HL-60 (cell line): ENCODE results near the gene HPD.
"Not testable (repeated sequence)": the region's sequence is repeated elsewhere in the genome, so short reads cannot be mapped to it uniquely, and the experiment has no call there.

Source experiments
- DNase-seq, 2 experiments: peaks; one replicate each; pipeline ENCODE4 v3.0.0-alpha.2; 2010 to 2020; ENCODE audit warnings: low read depth in 1 of 2, low spot score in 1 of 2
- H3K27ac ChIP-seq: fragments of 250-450 bp; sonication (Bioruptor Pico); replicated peaks from 2 replicates; pipeline ENCODE4 v1.5.1; 2020; ENCODE audit warnings: mild to moderate bottlenecking, moderate library complexity
- H3K27me3 ChIP-seq: fragments of 250-450 bp; sonication (Bioruptor Pico); 2 replicates; pipeline ENCODE4 v1.5.1; 2021; ENCODE audit warnings: mild to moderate bottlenecking, moderate library complexity; ENCODE audit not compliant: insufficient read depth, poor library complexity, severe bottlenecking
- H3K4me3 ChIP-seq: replicated peaks from 2 replicates; pipeline ENCODE4 v1.5.1; 2011; ENCODE audit warnings: mild to moderate bottlenecking, control low read depth, low read length; ENCODE audit not compliant: insufficient read depth
- GABPA ChIP-seq: IDR thresholded peaks from 2 replicates; pipeline ENCODE4 v1.6.1; 2012; ENCODE audit warnings: low read depth
- POLR2AphosphoS5 ChIP-seq: IDR thresholded peaks from 2 replicates; pipeline ENCODE4 v1.6.1; 2012; ENCODE audit warnings: low read depth
- SPI1 ChIP-seq: IDR thresholded peaks from 2 replicates; pipeline ENCODE4 v1.6.1; 2012; ENCODE audit warnings: low read depth, mild to moderate bottlenecking, borderline replicate concordance
- TF ChIP-seq, protein P1 (sequence below): IDR thresholded peaks from one replicate; pipeline ENCODE4 v1.5.1; 2011; ENCODE audit warnings: low read length, control low read depth, inconsistent platforms; ENCODE audit not compliant: insufficient read depth
- TF ChIP-seq, protein P2 (sequence below): IDR thresholded peaks from 2 replicates; pipeline ENCODE4 v1.6.1; 2012; ENCODE audit warnings: low read depth; ENCODE audit not compliant: insufficient replicate concordance

HPD gene

DNA sequence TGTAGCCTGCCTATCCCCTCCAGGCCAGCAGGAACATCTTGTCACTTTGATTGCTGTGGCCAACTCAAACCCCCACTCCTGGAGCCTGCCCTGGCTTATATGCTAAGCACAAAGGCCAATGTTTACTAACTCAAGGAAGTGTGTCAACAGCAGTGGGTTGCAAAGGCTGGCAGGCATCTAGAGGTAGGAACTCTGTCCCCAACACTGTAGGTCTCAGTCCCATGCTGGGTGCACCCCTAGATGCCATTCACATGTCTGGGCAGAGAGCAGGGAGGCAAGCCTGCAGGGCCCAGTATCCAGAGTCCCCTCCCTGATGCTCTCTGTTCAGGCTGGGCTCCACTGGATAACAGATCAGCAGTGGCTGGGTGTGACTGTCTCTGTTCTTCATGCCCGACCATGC lies 1.6 kb upstream of the HPD start:
- H3K27ac ChIP-seq: no peak overlapping the region
- no peak for DNase-seq

DNA sequence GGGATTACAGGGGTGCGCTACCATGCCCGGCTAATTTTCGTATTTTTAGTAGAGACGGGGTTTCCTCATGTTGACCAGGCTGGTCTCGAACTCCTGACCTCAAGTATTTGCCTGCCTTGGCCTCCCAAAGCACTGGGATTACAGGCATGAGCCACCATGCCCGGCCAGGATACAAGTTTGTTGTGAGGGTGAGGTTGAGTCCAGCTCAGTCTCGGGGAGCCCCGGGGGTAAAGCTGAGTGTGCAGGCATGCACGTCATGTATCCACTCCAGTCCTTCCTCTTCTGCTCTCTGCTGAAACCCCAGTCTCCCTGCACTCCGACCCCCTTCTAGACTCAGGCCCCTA lies 369 bp downstream of the HPD start:
- Histone ChIP-seq H3K27ac (no peak overlapping the region), H3K4me3 (no peak overlapping the region), H3K27me3 (no peaks in the 10 kb centered on the region)
- no peak for DNase-seq
- TF ChIP-seq POLR2AphosphoS5 (no peak), GABPA (no peak), SPI1 (no peak)
- TF ChIP-seq, protein P1, sequence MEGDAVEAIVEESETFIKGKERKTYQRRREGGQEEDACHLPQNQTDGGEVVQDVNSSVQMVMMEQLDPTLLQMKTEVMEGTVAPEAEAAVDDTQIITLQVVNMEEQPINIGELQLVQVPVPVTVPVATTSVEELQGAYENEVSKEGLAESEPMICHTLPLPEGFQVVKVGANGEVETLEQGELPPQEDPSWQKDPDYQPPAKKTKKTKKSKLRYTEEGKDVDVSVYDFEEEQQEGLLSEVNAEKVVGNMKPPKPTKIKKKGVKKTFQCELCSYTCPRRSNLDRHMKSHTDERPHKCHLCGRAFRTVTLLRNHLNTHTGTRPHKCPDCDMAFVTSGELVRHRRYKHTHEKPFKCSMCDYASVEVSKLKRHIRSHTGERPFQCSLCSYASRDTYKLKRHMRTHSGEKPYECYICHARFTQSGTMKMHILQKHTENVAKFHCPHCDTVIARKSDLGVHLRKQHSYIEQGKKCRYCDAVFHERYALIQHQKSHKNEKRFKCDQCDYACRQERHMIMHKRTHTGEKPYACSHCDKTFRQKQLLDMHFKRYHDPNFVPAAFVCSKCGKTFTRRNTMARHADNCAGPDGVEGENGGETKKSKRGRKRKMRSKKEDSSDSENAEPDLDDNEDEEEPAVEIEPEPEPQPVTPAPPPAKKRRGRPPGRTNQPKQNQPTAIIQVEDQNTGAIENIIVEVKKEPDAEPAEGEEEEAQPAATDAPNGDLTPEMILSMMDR: no peak
- TF ChIP-seq, protein P2, sequence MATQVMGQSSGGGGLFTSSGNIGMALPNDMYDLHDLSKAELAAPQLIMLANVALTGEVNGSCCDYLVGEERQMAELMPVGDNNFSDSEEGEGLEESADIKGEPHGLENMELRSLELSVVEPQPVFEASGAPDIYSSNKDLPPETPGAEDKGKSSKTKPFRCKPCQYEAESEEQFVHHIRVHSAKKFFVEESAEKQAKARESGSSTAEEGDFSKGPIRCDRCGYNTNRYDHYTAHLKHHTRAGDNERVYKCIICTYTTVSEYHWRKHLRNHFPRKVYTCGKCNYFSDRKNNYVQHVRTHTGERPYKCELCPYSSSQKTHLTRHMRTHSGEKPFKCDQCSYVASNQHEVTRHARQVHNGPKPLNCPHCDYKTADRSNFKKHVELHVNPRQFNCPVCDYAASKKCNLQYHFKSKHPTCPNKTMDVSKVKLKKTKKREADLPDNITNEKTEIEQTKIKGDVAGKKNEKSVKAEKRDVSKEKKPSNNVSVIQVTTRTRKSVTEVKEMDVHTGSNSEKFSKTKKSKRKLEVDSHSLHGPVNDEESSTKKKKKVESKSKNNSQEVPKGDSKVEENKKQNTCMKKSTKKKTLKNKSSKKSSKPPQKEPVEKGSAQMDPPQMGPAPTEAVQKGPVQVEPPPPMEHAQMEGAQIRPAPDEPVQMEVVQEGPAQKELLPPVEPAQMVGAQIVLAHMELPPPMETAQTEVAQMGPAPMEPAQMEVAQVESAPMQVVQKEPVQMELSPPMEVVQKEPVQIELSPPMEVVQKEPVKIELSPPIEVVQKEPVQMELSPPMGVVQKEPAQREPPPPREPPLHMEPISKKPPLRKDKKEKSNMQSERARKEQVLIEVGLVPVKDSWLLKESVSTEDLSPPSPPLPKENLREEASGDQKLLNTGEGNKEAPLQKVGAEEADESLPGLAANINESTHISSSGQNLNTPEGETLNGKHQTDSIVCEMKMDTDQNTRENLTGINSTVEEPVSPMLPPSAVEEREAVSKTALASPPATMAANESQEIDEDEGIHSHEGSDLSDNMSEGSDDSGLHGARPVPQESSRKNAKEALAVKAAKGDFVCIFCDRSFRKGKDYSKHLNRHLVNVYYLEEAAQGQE: no peak

More for the DNA sequence above, 1.6 kb upstream of the HPD start:
- Histone ChIP-seq H3K4me3 (no peak overlapping the region), H3K27me3 (no peaks in the 10 kb centered on the region)
- TF ChIP-seq, protein P1: no peak
- TF ChIP-seq SPI1: no peak
- TF ChIP-seq GABPA: no peak
- no peak for TF ChIP-seq POLR2AphosphoS5
- TF ChIP-seq, protein P2: no peak

DNA sequence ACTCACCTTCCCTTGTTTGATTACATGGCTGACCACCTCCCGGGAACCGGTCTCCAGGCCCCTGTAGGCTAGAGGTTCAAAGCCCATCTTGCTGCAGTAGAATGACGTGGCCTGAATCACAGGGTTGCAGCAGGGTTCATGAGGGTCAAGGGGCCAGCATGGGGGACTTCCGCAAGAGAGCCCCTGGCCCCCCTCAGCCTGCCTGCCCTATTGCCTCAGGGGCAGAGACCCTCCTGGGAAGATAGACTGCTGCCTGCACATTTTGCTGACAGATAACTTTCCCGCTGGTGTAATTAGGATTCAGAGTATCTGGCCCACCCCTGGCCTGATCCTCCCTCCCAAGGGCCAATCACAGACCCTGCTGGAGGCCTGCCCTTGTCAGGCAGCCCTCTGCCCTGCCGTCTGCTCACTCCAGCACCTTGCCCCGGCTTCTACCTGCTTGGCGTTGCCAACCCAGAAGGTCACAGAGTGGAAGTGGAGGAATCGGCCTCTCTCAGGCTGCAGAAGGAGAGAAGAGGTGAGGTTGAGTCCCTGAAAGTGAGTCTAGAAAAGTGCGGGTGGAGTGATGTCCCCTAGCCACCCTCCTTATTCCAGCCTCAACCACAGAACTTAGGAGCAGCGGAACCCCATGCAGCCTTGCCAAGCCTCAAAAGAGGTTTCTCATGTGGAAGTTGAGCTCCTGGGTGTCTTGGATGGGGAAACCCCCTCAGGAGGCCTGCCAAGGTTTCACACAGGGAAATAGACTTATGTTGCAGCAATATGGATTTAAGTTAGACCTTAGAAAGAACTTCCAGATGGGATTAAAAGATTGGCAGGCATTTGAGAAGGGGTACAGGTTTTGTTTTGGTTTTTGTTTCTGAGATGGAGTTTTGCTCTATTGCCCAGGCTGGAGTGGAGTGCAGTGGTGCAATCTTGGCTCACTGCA lies 1.1 kb downstream of the HPD start:
- Histone ChIP-seq H3K4me3 (no peak overlapping the region), H3K27ac (no peak overlapping the region), H3K27me3 (no peaks in the 10 kb centered on the region)
- no peak for TF ChIP-seq POLR2AphosphoS5
- TF ChIP-seq, protein P1: no peak
- TF ChIP-seq, protein P2: no peak
- no peak for TF ChIP-seq SPI1
- no peak for TF ChIP-seq GABPA
- DNase-seq: no peak

DNA sequence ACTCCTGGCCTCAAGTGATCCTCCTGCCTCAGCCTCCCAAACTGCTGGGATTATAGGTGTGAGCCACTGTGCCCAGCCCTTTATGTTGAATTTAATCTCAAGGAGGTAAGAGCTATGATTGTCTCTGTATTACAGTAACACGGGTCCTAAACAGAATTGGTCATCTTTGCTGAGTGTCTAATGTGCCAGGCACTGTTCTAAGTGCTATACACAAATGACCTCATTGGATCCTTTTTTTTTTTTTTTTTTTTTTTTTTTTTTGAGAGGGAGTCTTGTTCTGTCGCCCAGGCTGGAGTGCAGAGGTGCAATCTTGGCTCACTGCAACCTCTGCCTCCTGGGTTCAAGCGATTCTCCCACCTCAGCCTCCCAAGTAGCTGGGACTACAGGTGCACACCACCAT lies 6.3 kb downstream of the HPD start:
- H3K4me3 ChIP-seq, DNase-seq, H3K27ac ChIP-seq, H3K27me3 ChIP-seq: not testable (repeated sequence)
